Measurements from ENCODE around the gene IGSF22. TPM values are rescaled to one million over a fixed set of nuclear protein-coding genes. Genes with fewer than 3 reads are reported as not detected.

Gene IGSF22
- total RNA-seq, 1 donor from 2014 or later: 0.07 TPM

- H3K9me3 Mint-ChIP-seq: no peaks in the 10 kb centered on the region
Measured at GRCh38 chr11:18713646-18714442, 12.1 kb downstream of the IGSF22 start.

GRCh38 chr11:18710545-18710944, 15.4 kb downstream of the IGSF22 start:
- peaks cover 58% of the 10 kb centered on the region for H3K27me3 Mint-ChIP-seq
- no peak for TF ChIP-seq CTCF (conservative IDR thresholded peaks at IDR 0.05)
- H3K9me3 Mint-ChIP-seq: no peaks in the 10 kb centered on the region
- H3K4me1 Mint-ChIP-seq (ENCODE audit: unreplicated experiment): peaks cover 7% of the 10 kb centered on the region
- no peak overlapping the region for H3K27ac Mint-ChIP-seq
- DNase-seq (ENCODE audit: extremely low spot score, unreplicated experiment): no peak
- H3K36me3 Mint-ChIP-seq: no peaks in the 10 kb centered on the region
- no peak overlapping the region for H3K4me3 Mint-ChIP-seq

More at GRCh38 chr11:18713646-18714442, 12.1 kb downstream of the IGSF22 start:
- TF ChIP-seq CTCF (conservative IDR thresholded peaks at IDR 0.05): no peak
- Mint-ChIP-seq H3K4me1 (ENCODE audit: unreplicated experiment) (no peaks in the 10 kb centered on the region), H3K4me3 (no peak overlapping the region), H3K27me3 (peaks cover 52% of the 10 kb centered on the region), H3K27ac (no peak overlapping the region), H3K36me3 (no peaks in the 10 kb centered on the region)
- DNase-seq (ENCODE audit: extremely low spot score, unreplicated experiment): no peak

GRCh38 chr11:18709414-18709813, 16.6 kb downstream of the IGSF22 start:
- H3K9me3 Mint-ChIP-seq: no peaks in the 10 kb centered on the region
- H3K36me3 Mint-ChIP-seq: no peaks in the 10 kb centered on the region
- H3K27me3 Mint-ChIP-seq: peaks cover 60% of the 10 kb centered on the region
- H3K4me3 Mint-ChIP-seq: no peak overlapping the region
- H3K27ac Mint-ChIP-seq: no peak overlapping the region
- DNase-seq (ENCODE audit: extremely low spot score, unreplicated experiment): no peak
- peaks cover 11% of the 10 kb centered on the region for H3K4me1 Mint-ChIP-seq (ENCODE audit: unreplicated experiment)
- no peak for TF ChIP-seq CTCF (conservative IDR thresholded peaks at IDR 0.05)

- no peaks in the 10 kb centered on the region for H3K9me3 Mint-ChIP-seq
- no peak for DNase-seq (ENCODE audit: extremely low spot score, unreplicated experiment)
- H3K4me3 Mint-ChIP-seq: peak overlapping the region; percentile 44
- TF ChIP-seq CTCF (conservative IDR thresholded peaks at IDR 0.05): no peak
- peaks cover 55% of the 10 kb centered on the region for H3K27me3 Mint-ChIP-seq
- peaks cover 13% of the 10 kb centered on the region for H3K4me1 Mint-ChIP-seq (ENCODE audit: unreplicated experiment)
- no peaks in the 10 kb centered on the region for H3K36me3 Mint-ChIP-seq
- no peak overlapping the region for H3K27ac Mint-ChIP-seq
Measured at GRCh38 chr11:18707811-18708340, 18.1 kb downstream of the IGSF22 start.

GRCh38 chr11:18706330-18707243, 19.4 kb downstream of the IGSF22 start:
- no peak for DNase-seq (ENCODE audit: extremely low spot score, unreplicated experiment)
- Mint-ChIP-seq H3K4me3 (peak overlapping the region; percentile 89), H3K9me3 (no peaks in the 10 kb centered on the region), H3K27me3 (peaks cover 50% of the 10 kb centered on the region), H3K4me1 (ENCODE audit: unreplicated experiment) (peaks cover 13% of the 10 kb centered on the region), H3K36me3 (no peaks in the 10 kb centered on the region), H3K27ac (peak overlapping the region; percentile 54)
- no peak for TF ChIP-seq CTCF (conservative IDR thresholded peaks at IDR 0.05)

Measured in type B pancreatic cell (in vitro differentiated cells).